Measurements from ENCODE around the gene PPP1R37. TPM values are rescaled to one million over a fixed set of nuclear protein-coding genes. Genes with fewer than 3 reads are reported as not detected.

Gene PPP1R37
- total RNA-seq, 1 experiment from 2014 or later = 20.4 TPM

DNA sequence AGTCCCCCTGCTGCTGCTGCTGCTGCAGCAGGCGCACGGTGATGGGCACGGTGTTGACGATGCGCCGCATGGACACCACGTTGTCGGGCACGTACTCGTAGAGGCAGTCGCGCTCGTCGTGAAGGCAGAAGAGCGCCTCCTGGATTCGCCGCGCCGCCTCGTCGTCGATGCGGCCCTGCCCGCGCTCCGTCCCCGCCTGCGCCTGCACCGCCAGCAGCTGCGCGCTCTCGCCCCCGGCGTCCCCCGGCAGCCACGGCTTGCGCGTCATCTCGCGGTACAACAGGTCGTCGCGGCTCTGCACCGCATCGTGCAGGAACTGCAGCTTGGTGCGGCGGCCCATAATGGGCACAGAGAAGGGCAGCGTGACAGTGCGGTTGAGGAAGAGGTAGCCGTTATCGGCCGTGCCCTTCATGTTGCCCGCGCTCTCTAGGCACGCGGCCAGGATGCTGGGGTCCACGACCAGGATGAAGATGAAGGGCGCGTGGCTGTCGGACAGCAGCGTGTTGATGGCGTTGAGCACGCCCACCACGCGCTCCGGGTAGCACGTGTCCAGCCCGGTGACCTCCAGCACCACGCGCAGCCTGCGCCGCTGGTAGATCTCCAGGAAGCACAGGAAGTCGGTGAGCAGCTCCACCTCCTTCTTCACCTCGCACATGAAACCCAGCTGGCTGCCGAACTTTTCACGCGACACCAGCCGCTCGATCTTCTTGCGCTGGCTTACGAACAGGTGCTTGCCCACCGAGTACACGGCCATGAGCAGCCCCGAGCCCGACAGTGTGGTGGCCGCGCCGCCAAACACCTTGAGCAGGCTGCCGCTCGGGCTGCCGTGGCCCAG lies 59.7 kb downstream of the PPP1R37 start:
- H3K9me3 ChIP-seq (ENCODE audit: control insufficient read depth, insufficient read depth, low read depth, low read length) = no peaks in the 10 kb centered on the region
- BruUV-seq (replicated peaks) = no TSS peak
- H3K4me1 ChIP-seq (ENCODE audit: control insufficient read depth, insufficient read depth, low read length) = no peaks in the 10 kb centered on the region
- ATAC-seq (no peak), DNase-seq (ENCODE audit: low read depth, low spot score) (no peak)
- H3K27me3 ChIP-seq (ENCODE audit: control insufficient read depth, insufficient read depth, low read length) = no peaks in the 10 kb centered on the region
- no peaks in the 10 kb centered on the region for H3K36me3 ChIP-seq (ENCODE audit: control insufficient read depth, insufficient read depth, low read length)
- H3K4me3 ChIP-seq (ENCODE audit: low read depth in 2 of 2, low read length in 2 of 2) = no peak overlapping the region
- in situ Hi-C loops (cut with HindIII; ENCODE audit: low pct_unique_long_range_greater_than_20kb, low sequenced_read_pairs) (no loop called here), intact Hi-C loops (cut with micrococcal nuclease; ENCODE audit: unreplicated experiment) (no loop called here)
- ChIA-PET CTCF (interaction anchor here (0.5 to 0.6 kb wide), 2 partner anchors 54 to 73 kb away, joined by 3 to 7 read pairs; no protein-coding TSS in a partner anchor), POLR2A (no interaction called here)
- H3K27ac ChIP-seq (ENCODE audit: low read length) = no peak overlapping the region
- TF ChIP-seq, protein P1, sequence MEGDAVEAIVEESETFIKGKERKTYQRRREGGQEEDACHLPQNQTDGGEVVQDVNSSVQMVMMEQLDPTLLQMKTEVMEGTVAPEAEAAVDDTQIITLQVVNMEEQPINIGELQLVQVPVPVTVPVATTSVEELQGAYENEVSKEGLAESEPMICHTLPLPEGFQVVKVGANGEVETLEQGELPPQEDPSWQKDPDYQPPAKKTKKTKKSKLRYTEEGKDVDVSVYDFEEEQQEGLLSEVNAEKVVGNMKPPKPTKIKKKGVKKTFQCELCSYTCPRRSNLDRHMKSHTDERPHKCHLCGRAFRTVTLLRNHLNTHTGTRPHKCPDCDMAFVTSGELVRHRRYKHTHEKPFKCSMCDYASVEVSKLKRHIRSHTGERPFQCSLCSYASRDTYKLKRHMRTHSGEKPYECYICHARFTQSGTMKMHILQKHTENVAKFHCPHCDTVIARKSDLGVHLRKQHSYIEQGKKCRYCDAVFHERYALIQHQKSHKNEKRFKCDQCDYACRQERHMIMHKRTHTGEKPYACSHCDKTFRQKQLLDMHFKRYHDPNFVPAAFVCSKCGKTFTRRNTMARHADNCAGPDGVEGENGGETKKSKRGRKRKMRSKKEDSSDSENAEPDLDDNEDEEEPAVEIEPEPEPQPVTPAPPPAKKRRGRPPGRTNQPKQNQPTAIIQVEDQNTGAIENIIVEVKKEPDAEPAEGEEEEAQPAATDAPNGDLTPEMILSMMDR (IDR thresholded peaks at IDR 0.05) = no peak
- TF ChIP-seq TCF7L2 (IDR thresholded peaks at IDR 0.05; ENCODE audit: low read depth, low read length) (no peak), POLR2AphosphoS5 (IDR thresholded peaks at IDR 0.05; ENCODE audit: low read depth, low read length) (no peak), SIN3A (IDR thresholded peaks at IDR 0.05; ENCODE audit: borderline replicate concordance, insufficient read depth, low read depth, low read length) (no peak)
- TF ChIP-seq, protein P2, sequence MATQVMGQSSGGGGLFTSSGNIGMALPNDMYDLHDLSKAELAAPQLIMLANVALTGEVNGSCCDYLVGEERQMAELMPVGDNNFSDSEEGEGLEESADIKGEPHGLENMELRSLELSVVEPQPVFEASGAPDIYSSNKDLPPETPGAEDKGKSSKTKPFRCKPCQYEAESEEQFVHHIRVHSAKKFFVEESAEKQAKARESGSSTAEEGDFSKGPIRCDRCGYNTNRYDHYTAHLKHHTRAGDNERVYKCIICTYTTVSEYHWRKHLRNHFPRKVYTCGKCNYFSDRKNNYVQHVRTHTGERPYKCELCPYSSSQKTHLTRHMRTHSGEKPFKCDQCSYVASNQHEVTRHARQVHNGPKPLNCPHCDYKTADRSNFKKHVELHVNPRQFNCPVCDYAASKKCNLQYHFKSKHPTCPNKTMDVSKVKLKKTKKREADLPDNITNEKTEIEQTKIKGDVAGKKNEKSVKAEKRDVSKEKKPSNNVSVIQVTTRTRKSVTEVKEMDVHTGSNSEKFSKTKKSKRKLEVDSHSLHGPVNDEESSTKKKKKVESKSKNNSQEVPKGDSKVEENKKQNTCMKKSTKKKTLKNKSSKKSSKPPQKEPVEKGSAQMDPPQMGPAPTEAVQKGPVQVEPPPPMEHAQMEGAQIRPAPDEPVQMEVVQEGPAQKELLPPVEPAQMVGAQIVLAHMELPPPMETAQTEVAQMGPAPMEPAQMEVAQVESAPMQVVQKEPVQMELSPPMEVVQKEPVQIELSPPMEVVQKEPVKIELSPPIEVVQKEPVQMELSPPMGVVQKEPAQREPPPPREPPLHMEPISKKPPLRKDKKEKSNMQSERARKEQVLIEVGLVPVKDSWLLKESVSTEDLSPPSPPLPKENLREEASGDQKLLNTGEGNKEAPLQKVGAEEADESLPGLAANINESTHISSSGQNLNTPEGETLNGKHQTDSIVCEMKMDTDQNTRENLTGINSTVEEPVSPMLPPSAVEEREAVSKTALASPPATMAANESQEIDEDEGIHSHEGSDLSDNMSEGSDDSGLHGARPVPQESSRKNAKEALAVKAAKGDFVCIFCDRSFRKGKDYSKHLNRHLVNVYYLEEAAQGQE (IDR thresholded peaks at IDR 0.05; ENCODE audit: insufficient read depth in 1 of 2, low read depth in 2 of 2, low read length in 1 of 2) = no peak

DNA sequence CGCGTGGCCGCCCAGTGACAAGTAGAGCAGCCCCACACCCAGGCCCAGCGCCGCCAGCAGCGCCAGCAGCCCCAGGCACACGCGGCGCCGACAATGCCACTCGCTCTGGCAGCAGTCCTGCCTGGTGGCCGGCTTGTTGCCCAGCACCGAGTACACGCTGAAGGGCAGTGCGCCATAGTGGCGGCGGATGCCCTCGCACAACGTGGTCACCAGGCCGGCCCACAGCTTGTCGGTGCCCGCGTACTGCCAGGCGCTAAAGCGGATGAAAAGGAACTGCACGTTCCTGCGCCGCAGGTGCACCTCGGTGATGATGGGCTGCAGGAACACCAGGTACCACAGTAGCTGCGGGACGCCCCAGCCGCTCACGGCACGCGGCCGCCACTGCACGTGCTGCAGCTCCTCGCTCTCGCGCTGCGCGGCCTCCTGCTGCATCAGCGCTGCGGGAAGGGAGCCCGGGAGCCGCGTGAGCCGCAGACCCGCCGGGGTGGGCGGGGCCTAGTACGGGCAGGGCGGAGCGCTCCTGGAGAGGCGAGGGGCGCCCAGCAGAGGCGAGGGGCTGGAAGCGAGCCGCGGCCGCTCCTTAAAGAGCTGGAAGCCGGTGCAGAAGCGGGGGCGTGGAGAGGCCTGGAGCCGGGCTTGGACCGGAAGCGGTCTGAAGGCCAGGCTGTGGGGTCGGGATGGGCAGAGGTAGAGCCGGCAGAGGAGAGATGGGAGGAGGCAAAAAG lies 60.5 kb downstream of the PPP1R37 start:
- intact Hi-C loops (cut with micrococcal nuclease; ENCODE audit: unreplicated experiment) = no loop called here
- no TSS peak for BruUV-seq (replicated peaks)
- ChIA-PET POLR2A (no interaction called here), CTCF (no interaction called here)
- Histone ChIP-seq H3K4me3 (ENCODE audit: low read depth in 2 of 2, low read length in 2 of 2) (no peak overlapping the region), H3K27me3 (ENCODE audit: control insufficient read depth, insufficient read depth, low read length) (no peaks in the 10 kb centered on the region), H3K4me1 (ENCODE audit: control insufficient read depth, insufficient read depth, low read length) (no peaks in the 10 kb centered on the region), H3K9me3 (ENCODE audit: control insufficient read depth, insufficient read depth, low read depth, low read length) (no peaks in the 10 kb centered on the region), H3K27ac (ENCODE audit: low read length) (no peak overlapping the region), H3K36me3 (ENCODE audit: control insufficient read depth, insufficient read depth, low read length) (no peaks in the 10 kb centered on the region)
- DNase-seq (ENCODE audit: low read depth, low spot score) = no peak
- no peak for TF ChIP-seq TCF7L2 (IDR thresholded peaks at IDR 0.05; ENCODE audit: low read depth, low read length)
- no peak for TF ChIP-seq POLR2AphosphoS5 (IDR thresholded peaks at IDR 0.05; ENCODE audit: low read depth, low read length)
- no peak for TF ChIP-seq SIN3A (IDR thresholded peaks at IDR 0.05; ENCODE audit: borderline replicate concordance, insufficient read depth, low read depth, low read length)
- TF ChIP-seq, protein P1 (IDR thresholded peaks at IDR 0.05) = no peak
- TF ChIP-seq, protein P2 (IDR thresholded peaks at IDR 0.05; ENCODE audit: insufficient read depth in 1 of 2, low read depth in 2 of 2, low read length in 1 of 2) = no peak
- in situ Hi-C loops (cut with HindIII; ENCODE audit: low pct_unique_long_range_greater_than_20kb, low sequenced_read_pairs) = no loop called here
- ATAC-seq = no peak
